Glutamatergic neuron (in vitro differentiated cells): Measurements from ENCODE around the gene SAMD4A. TPM values are rescaled to one million over a fixed set of nuclear protein-coding genes. Genes with fewer than 3 reads are reported as not detected.

Experiments used
- DNase-seq: peaks from one replicate; pipeline ENCODE4 v3.0.0; 2022
- H3K27ac Mint-ChIP-seq: one replicate; pipeline ENCODE4 v1.8.0; 2020; ENCODE audit warnings: mild to moderate bottlenecking, mixed read lengths, inconsistent platforms; ENCODE audit not compliant: unreplicated experiment
- H3K27me3 Mint-ChIP-seq: one replicate; pipeline ENCODE4 v1.8.0; 2020; ENCODE audit warnings: mild to moderate bottlenecking, moderate library complexity, mixed read lengths, inconsistent platforms; ENCODE audit not compliant: unreplicated experiment
- H3K36me3 Mint-ChIP-seq: one replicate; pipeline ENCODE4 v1.8.0; 2020; ENCODE audit warnings: mild to moderate bottlenecking, mixed read lengths, inconsistent platforms; ENCODE audit not compliant: unreplicated experiment
- H3K4me1 Mint-ChIP-seq: one replicate; pipeline ENCODE4 v1.8.0; 2020; ENCODE audit warnings: mild to moderate bottlenecking, low read depth, mixed read lengths, inconsistent platforms; ENCODE audit not compliant: unreplicated experiment
- H3K4me3 Mint-ChIP-seq: one replicate; pipeline ENCODE4 v1.8.0; 2020; ENCODE audit warnings: mild to moderate bottlenecking, mixed read lengths, inconsistent platforms; ENCODE audit not compliant: unreplicated experiment
- H3K9me3 Mint-ChIP-seq: one replicate; pipeline ENCODE4 v1.8.0; 2020; ENCODE audit warnings: mild to moderate bottlenecking, moderate library complexity, mixed read lengths, inconsistent platforms; ENCODE audit not compliant: unreplicated experiment
- total RNA-seq: library from RNA; stranded (reverse); fragmentation: NEBNext Ultra II Directional; extraction: Animal tissue kit (Norgen Biotek cat#: 25700); gene quantifications from one replicate; pipeline ENCODE4 v1.2.1, GENCODE V29; 2021; ENCODE audit not compliant: unreplicated experiment
- TF ChIP-seq, protein P1 (sequence below): fragments of 200-600 bp; sonication (generic); IDR thresholded peaks from one replicate; pipeline ENCODE4 v1.5.0; 2021; ENCODE audit not compliant: partially characterized antibody, unreplicated experiment

The SAMD4A gene
- total RNA-seq, 1 donor from 2014 or later, result 0.56 TPM

- no peak overlapping the region for H3K4me3 Mint-ChIP-seq
- no peaks in the 10 kb centered on the region for H3K9me3 Mint-ChIP-seq
- H3K36me3 Mint-ChIP-seq, result no peaks in the 10 kb centered on the region
- H3K27me3 Mint-ChIP-seq, result no peaks in the 10 kb centered on the region
- TF ChIP-seq, protein P1, sequence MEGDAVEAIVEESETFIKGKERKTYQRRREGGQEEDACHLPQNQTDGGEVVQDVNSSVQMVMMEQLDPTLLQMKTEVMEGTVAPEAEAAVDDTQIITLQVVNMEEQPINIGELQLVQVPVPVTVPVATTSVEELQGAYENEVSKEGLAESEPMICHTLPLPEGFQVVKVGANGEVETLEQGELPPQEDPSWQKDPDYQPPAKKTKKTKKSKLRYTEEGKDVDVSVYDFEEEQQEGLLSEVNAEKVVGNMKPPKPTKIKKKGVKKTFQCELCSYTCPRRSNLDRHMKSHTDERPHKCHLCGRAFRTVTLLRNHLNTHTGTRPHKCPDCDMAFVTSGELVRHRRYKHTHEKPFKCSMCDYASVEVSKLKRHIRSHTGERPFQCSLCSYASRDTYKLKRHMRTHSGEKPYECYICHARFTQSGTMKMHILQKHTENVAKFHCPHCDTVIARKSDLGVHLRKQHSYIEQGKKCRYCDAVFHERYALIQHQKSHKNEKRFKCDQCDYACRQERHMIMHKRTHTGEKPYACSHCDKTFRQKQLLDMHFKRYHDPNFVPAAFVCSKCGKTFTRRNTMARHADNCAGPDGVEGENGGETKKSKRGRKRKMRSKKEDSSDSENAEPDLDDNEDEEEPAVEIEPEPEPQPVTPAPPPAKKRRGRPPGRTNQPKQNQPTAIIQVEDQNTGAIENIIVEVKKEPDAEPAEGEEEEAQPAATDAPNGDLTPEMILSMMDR, result no peak
- no peak for DNase-seq
- H3K4me1 Mint-ChIP-seq, result no peaks in the 10 kb centered on the region
- no peak overlapping the region for H3K27ac Mint-ChIP-seq
Measured at GRCh38 chr14:54708161-54708560, 141.2 kb downstream of the SAMD4A start.

DNA sequence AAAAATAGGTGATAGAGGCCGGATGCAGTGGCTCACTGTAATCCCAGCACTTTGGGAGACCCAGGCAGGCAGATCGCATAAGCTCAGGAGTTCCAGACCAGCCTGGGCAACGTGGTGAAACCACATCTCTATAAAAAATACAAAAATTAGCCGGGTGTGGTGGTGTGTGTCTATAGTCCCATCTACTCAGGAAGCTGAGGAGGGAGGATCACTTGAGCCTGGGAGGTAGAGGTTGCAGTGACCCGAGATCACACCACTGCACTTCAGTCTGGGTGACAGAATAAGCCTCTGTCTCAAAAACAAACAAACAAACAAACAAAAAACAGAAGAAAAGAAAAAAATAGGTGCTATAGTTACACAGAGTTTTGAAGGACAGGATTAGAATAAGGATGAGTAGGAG is 142.1 kb downstream of the SAMD4A start:
- Mint-ChIP-seq H3K4me1 (no peaks in the 10 kb centered on the region), H3K36me3 (no peaks in the 10 kb centered on the region), H3K4me3 (no peak overlapping the region), H3K9me3 (no peaks in the 10 kb centered on the region), H3K27ac (no peak overlapping the region), H3K27me3 (no peaks in the 10 kb centered on the region)
- TF ChIP-seq, protein P1, result no peak
- no peak for DNase-seq

DNA sequence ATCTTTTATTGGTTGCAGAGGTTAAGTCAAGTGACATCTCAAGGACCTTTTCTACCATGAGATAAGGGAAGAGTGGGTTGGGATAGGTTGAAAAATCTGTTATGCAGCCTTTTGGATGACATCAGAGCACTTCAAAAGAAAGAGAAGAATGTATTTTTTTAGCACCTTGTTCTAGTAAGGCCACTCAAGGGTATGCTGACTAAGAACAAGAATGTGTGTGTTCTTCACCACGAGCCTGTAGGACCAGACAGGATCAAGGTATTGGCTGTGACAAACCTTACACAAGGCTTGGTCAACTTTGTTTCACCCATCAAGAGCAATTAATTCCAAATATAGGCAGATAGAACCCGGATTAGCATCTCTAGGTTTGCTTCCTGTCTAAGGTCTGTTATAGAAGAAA is 142.5 kb downstream of the SAMD4A start:
- no peaks in the 10 kb centered on the region for H3K4me1 Mint-ChIP-seq
- no peak overlapping the region for H3K4me3 Mint-ChIP-seq
- no peaks in the 10 kb centered on the region for H3K36me3 Mint-ChIP-seq
- DNase-seq, result no peak
- no peaks in the 10 kb centered on the region for H3K27me3 Mint-ChIP-seq
- H3K27ac Mint-ChIP-seq, result no peak overlapping the region
- TF ChIP-seq, protein P1, result no peak
- no peaks in the 10 kb centered on the region for H3K9me3 Mint-ChIP-seq

DNA sequence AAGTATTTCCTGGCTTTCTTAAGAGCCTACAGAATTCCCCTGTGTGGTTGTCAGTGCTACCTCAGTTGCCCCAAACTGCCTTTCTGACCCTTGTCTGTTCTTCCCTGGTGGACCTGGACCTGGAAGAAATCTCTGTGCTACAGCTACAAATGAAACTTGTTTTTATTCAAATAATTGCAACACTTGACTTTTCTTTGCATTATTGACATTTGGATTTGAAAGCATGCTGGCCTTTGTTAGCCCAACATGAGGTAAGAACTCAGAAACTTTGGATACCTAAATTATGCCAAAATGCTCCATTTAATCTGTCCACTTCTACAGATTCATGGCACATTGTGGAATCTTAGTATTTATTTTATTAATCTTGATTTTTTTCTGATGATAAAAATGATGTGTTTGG is 142.9 kb downstream of the SAMD4A start:
- no peak for DNase-seq
- no peaks in the 10 kb centered on the region for H3K9me3 Mint-ChIP-seq
- H3K36me3 Mint-ChIP-seq, result no peaks in the 10 kb centered on the region
- no peaks in the 10 kb centered on the region for H3K27me3 Mint-ChIP-seq
- H3K27ac Mint-ChIP-seq, result no peak overlapping the region
- no peak overlapping the region for H3K4me3 Mint-ChIP-seq
- TF ChIP-seq, protein P1, result no peak
- no peaks in the 10 kb centered on the region for H3K4me1 Mint-ChIP-seq

- Mint-ChIP-seq H3K27ac (no peak overlapping the region), H3K9me3 (no peaks in the 10 kb centered on the region), H3K36me3 (no peaks in the 10 kb centered on the region), H3K4me1 (no peaks in the 10 kb centered on the region), H3K4me3 (no peak overlapping the region), H3K27me3 (no peaks in the 10 kb centered on the region)
- DNase-seq, result no peak
- TF ChIP-seq, protein P1, result no peak
Measured at GRCh38 chr14:54711312-54711711, 144.4 kb downstream of the SAMD4A start.
